Fibroblast of lung (primary cell): Measurements from ENCODE around the gene FYN.

Experiments used
- CTCF ChIP-seq, 2 donors: IDR thresholded peaks in 1 of 2; conservative IDR thresholded peaks in 1 of 2; 1 replicate in 1 of 2; 2 replicates in 1 of 2; pipeline ENCODE4 v1.5.1; 2011 to 2012; ENCODE audit warnings: low read length in 2 of 2, control low read depth in 1 of 2, inconsistent platforms in 1 of 2, low read depth in 1 of 2, mild to moderate bottlenecking in 1 of 2
- EZH2 ChIP-seq: IDR thresholded peaks from 2 replicates; pipeline ENCODE4 v1.5.1; 2012; ENCODE audit warnings: low read length, control low read depth, mild to moderate bottlenecking; ENCODE audit errors: missing control alignments

DNA sequence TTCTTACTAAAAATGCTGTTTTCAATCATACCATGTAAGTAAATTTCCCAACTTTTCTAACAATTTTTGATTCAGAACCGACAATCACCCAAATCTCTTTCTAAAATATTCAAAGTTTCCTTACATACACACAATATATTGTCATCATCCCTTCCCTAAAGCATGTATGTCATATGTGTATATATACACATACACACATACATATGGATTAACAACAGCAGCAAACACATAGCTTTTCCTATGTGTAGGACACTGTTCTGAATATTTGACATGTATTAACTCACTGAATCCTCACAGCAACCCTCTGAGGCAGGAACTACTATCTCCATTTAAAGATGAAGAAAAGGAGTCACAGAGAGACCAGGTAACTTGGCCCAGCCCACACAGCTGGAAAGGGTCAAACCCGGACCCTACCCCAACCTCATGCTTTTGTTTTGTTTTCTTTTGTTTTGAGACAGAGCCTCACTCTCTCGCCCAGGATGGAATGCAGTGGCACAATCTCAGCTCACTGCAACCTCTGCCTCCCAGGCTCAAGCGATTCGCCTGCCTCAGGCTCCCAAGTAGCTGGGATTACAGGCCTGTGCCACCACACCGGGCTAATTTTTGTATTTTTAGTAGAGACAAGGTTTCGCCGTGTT is 7.2 kb downstream of the FYN start:
- TF ChIP-seq CTCF (conservative IDR thresholded peaks at IDR 0.05 in 1 of 2, IDR thresholded peaks at IDR 0.05 in 1 of 2; ENCODE audit: low read depth in 1 of 2, low read length in 2 of 2) (no peak), EZH2 (no peak)
